ENCODE measurements around the gene PKMYT1. TPM values are rescaled to one million over a fixed set of nuclear protein-coding genes. Genes with fewer than 3 reads are reported as not detected.

PKMYT1 gene
- polyA plus RNA-seq, 1 experiment = 1.2 TPM

DNA sequence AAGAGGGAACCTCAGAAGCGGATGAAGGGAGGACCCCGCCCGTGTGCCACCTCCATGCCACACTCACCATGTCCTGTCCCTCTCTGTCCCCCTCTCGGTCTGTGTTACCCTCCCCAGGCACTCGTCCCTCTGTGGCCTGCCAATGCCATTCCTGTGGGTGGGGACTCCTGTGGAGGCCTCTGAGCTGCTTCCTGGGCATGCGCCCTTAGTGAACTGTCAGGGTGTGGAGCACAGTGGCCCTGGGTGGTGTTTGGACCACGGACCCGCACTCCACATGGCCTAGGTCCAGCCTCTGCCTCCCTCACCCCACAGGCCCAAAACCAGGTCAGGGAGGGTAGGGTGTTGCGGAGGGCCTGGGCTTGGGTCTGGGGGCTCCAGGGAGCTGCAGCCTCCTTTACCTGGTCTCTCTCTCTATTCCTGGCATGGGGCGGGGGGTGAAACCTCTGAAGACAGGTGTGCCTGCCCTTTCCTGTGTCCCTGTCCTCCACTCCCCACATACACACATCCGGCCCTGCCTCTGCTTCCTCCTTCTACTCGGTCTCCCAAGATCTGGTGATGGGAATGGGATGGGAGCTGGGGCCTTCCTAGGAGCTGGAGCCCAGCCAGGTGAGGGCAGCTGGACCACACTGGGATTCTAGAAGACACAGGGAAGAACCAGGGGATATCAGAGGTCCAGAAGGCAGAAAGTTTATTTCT, 11.5 kb upstream of the PKMYT1 start:
- TF ChIP-seq, protein P1, sequence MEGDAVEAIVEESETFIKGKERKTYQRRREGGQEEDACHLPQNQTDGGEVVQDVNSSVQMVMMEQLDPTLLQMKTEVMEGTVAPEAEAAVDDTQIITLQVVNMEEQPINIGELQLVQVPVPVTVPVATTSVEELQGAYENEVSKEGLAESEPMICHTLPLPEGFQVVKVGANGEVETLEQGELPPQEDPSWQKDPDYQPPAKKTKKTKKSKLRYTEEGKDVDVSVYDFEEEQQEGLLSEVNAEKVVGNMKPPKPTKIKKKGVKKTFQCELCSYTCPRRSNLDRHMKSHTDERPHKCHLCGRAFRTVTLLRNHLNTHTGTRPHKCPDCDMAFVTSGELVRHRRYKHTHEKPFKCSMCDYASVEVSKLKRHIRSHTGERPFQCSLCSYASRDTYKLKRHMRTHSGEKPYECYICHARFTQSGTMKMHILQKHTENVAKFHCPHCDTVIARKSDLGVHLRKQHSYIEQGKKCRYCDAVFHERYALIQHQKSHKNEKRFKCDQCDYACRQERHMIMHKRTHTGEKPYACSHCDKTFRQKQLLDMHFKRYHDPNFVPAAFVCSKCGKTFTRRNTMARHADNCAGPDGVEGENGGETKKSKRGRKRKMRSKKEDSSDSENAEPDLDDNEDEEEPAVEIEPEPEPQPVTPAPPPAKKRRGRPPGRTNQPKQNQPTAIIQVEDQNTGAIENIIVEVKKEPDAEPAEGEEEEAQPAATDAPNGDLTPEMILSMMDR (IDR thresholded peaks at IDR 0.05; ENCODE audit: low read depth, low read length) = no peak
- H3K9me3 ChIP-seq (ENCODE audit: control insufficient read depth, insufficient read depth, low read length) = no peaks in the 10 kb centered on the region; the same call in 1 of the 2 replicates
- H3K27ac ChIP-seq (ENCODE audit: low read depth, low read length) = no peak overlapping the region
- H3K27me3 ChIP-seq (ENCODE audit: control insufficient read depth, insufficient read depth, low read length) = peaks cover 24% of the 10 kb centered on the region
- no peak for DNase-seq (ENCODE audit: low read depth, low spot score)
- CTCF ChIA-PET = no interaction called here
- no peak overlapping the region for H3K4me3 ChIP-seq (ENCODE audit: low read depth, low read length)
- POLR2A ChIA-PET = no interaction called here

DNA sequence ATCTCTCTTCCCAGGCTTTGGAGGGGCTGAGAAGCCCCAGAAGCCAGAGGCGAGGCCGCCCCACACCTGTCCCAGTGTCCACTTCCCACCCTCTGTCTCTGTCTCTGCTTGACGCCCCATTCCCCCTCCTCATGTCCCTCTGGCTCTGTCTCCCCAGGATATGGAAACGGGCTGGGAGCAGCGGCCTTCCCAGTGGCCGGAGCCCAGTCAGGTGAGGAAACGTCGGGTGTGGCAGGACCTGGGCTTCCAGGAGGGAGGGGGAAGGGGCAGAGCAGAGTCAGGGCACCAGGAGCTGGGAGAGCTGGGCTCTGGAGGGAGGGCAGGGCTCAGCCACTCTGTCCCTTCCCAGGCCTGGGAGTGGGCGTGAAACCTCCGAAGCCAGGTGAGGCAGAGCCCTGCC, 10.6 kb upstream of the PKMYT1 start:
- CTCF ChIA-PET = no interaction called here
- TF ChIP-seq, protein P1 (IDR thresholded peaks at IDR 0.05; ENCODE audit: low read depth, low read length) = no peak

DNA sequence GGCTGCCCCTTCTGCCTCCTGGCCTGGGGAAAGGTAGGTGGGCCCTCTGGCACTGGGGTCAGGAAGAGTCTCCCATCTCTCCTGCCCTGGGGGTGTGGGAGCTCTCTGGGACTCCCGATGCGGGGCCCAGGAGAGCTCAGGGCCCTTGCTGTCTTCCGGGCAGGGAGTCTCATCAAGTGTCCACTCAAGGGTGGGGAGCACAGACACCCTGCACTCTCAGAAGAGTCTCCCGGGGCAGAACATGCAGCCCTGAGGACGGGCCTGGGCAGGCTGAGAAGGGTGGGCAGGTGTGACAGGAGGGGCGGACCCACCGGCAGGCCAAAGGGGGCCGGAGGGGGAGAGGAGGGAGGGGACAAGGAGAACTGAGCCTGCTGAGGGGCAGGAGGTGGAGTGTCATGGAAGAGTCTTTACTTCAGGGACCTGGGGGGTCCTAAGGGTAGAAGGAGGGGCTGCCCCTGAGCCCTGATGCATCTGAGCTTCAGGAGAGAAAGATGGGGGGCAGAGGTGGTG, 8.4 kb upstream of the PKMYT1 start:
- TF ChIP-seq, protein P1 (IDR thresholded peaks at IDR 0.05; ENCODE audit: low read depth, low read length) = no peak
- CTCF ChIA-PET = no interaction called here
- H3K4me3 ChIP-seq (ENCODE audit: low read depth, low read length) = no peak overlapping the region
- peaks cover 20% of the 10 kb centered on the region for H3K27me3 ChIP-seq (ENCODE audit: control insufficient read depth, insufficient read depth, low read length)
- H3K9me3 ChIP-seq (ENCODE audit: control insufficient read depth, insufficient read depth, low read length) = no peaks in the 10 kb centered on the region
- no peak for DNase-seq (ENCODE audit: low read depth, low spot score)
- POLR2A ChIA-PET = no interaction called here
- H3K27ac ChIP-seq (ENCODE audit: low read depth, low read length) = no peak overlapping the region

More for the DNA sequence above, 10.6 kb upstream of the PKMYT1 start:
- Histone ChIP-seq H3K9me3 (ENCODE audit: control insufficient read depth, insufficient read depth, low read length) (no peaks in the 10 kb centered on the region), H3K4me3 (ENCODE audit: low read depth, low read length) (no peak overlapping the region), H3K27me3 (ENCODE audit: control insufficient read depth, insufficient read depth, low read length) (peaks cover 20% of the 10 kb centered on the region), H3K27ac (ENCODE audit: low read depth, low read length) (no peak overlapping the region)
- no peak for DNase-seq (ENCODE audit: low read depth, low spot score)
- POLR2A ChIA-PET = no interaction called here

DNA sequence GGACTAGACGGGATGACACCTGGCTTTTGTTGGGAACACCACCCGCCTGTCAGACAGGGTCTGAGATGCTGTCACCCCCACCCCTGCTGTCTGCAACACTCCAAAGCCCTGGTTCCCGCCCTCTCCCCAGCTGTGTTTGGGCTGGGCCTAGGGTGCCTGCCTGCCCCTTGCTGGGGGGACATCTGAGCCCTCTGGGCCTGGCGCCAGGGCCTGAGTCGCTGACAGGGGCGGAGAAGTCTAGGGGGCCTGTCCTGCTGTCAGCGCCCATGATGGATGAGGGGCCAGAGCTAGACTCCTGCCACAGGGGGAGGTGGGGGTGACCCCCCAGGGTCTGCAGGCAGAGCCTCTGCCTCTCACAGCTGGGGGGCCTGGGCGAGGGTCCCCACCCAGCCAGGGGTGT, 7.6 kb upstream of the PKMYT1 start:
- peaks cover 20% of the 10 kb centered on the region for H3K27me3 ChIP-seq (ENCODE audit: control insufficient read depth, insufficient read depth, low read length)
- H3K4me3 ChIP-seq (ENCODE audit: low read depth, low read length) = no peak overlapping the region
- POLR2A ChIA-PET = no interaction called here
- no peaks in the 10 kb centered on the region for H3K9me3 ChIP-seq (ENCODE audit: control insufficient read depth, insufficient read depth, low read length)
- DNase-seq (ENCODE audit: low read depth, low spot score) = no peak
- TF ChIP-seq, protein P1 (IDR thresholded peaks at IDR 0.05; ENCODE audit: low read depth, low read length) = no peak
- CTCF ChIA-PET = interaction anchor here (0.5 kb wide), 1 partner anchor 130 kb away, joined by 3 read pairs; no protein-coding TSS in a partner anchor
- H3K27ac ChIP-seq (ENCODE audit: low read depth, low read length) = no peak overlapping the region

DNA sequence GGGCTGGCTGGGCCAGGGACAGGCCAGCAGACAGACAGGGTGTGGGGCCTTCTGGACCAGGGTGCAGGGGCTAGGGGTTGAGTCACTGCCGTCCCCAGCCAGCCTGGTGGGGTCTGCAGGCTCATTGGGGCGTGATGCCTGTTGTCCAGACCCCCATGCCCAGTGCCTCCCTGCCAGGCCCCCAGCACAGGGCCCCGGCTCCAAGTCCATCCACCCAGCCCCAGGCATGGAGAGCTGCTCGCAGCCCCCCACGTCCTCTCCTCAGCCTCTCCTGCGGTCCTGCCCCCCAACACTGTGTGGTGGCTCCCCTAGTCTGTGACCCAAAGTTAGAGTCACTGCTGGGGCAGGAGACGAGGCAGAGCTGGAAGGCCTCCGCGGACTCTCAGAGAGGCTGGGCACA, 7.0 kb upstream of the PKMYT1 start:
- Histone ChIP-seq H3K4me3 (ENCODE audit: low read depth, low read length) (no peak overlapping the region), H3K27me3 (ENCODE audit: control insufficient read depth, insufficient read depth, low read length) (peaks cover 20% of the 10 kb centered on the region), H3K27ac (ENCODE audit: low read depth, low read length) (no peak overlapping the region), H3K9me3 (ENCODE audit: control insufficient read depth, insufficient read depth, low read length) (no peaks in the 10 kb centered on the region)
- no peak for DNase-seq (ENCODE audit: low read depth, low spot score)
- TF ChIP-seq, protein P1 (IDR thresholded peaks at IDR 0.05; ENCODE audit: low read depth, low read length) = no peak
- ChIA-PET POLR2A (no interaction called here), CTCF (interaction anchor here (0.5 kb wide), 1 partner anchor 130 kb away, joined by 3 read pairs; no protein-coding TSS in a partner anchor)

Measured in AG04450 (cell line).